ENCODE results near the gene LTBP1.

GRCh38 chr2:33320573-33320972, 373.8 kb downstream of the LTBP1 start:
- TF ChIP-seq CTCF (IDR thresholded peaks at IDR 0.05) (no peak), POLR2A (IDR thresholded peaks at IDR 0.05) (no peak)

All from adrenal gland (tissue), 5 donors.